Kidney tubule cell (primary cell): ENCODE measurements around the gene B3GALT2.

ENCODE experiments used
- DNase-seq: peaks from one replicate; pipeline ENCODE4 v3.0.0-alpha.2; 2018; ENCODE audit warnings: low spot score

The B3GALT2 gene

GRCh38 chr1:193181985-193182384, 4.4 kb downstream of the B3GALT2 start:
- peak; percentile 29 for DNase-seq

- DNase-seq: peak; percentile 59
Measured at GRCh38 chr1:193181536-193181935, 4.9 kb downstream of the B3GALT2 start.

- DNase-seq: no peak
Measured at GRCh38 chr1:193179094-193179493, 7.3 kb downstream of the B3GALT2 start.

GRCh38 chr1:193176788-193177187, 9.6 kb downstream of the B3GALT2 start:
- DNase-seq: no peak

GRCh38 chr1:193176113-193176512, 10.3 kb downstream of the B3GALT2 start:
- no peak for DNase-seq

GRCh38 chr1:193157360-193157759, 29.1 kb downstream of the B3GALT2 start:
- no peak for DNase-seq

GRCh38 chr1:193156822-193157142, 29.6 kb downstream of the B3GALT2 start:
- DNase-seq: no peak

GRCh38 chr1:193156117-193156821, 30.1 kb downstream of the B3GALT2 start:
- DNase-seq: peak; percentile 40

- no peak for DNase-seq
Measured at GRCh38 chr1:193144999-193145398, 41.4 kb downstream of the B3GALT2 start.

GRCh38 chr1:193144361-193144938, 42.0 kb downstream of the B3GALT2 start:
- DNase-seq: no peak

- DNase-seq: no peak
Measured at GRCh38 chr1:193143285-193143684, 43.1 kb downstream of the B3GALT2 start.

- DNase-seq: no peak
Measured at GRCh38 chr1:193142409-193142808, 44.0 kb downstream of the B3GALT2 start.

GRCh38 chr1:193141804-193142203, 44.6 kb downstream of the B3GALT2 start:
- DNase-seq: no peak

- DNase-seq: no peak
Measured at GRCh38 chr1:193140254-193140653, 46.2 kb downstream of the B3GALT2 start.

- DNase-seq: no peak
Measured at GRCh38 chr1:193131266-193131860, 55.0 kb downstream of the B3GALT2 start.
